Measurements from ENCODE around the gene SIK3.

- TF ChIP-seq, protein P1, sequence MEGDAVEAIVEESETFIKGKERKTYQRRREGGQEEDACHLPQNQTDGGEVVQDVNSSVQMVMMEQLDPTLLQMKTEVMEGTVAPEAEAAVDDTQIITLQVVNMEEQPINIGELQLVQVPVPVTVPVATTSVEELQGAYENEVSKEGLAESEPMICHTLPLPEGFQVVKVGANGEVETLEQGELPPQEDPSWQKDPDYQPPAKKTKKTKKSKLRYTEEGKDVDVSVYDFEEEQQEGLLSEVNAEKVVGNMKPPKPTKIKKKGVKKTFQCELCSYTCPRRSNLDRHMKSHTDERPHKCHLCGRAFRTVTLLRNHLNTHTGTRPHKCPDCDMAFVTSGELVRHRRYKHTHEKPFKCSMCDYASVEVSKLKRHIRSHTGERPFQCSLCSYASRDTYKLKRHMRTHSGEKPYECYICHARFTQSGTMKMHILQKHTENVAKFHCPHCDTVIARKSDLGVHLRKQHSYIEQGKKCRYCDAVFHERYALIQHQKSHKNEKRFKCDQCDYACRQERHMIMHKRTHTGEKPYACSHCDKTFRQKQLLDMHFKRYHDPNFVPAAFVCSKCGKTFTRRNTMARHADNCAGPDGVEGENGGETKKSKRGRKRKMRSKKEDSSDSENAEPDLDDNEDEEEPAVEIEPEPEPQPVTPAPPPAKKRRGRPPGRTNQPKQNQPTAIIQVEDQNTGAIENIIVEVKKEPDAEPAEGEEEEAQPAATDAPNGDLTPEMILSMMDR (conservative IDR thresholded peaks at IDR 0.05; ENCODE audit: low read depth, low read length), result no peak
- no peak for TF ChIP-seq EZH2 (IDR thresholded peaks at IDR 0.05; ENCODE audit: low read length, unreplicated experiment)
These were observed 168.1 kb downstream of the SIK3 start for GRCh38 chr11:116930177-116930576.
